ENCODE data around the gene COG5. TPM values are rescaled to one million over a fixed set of nuclear protein-coding genes. Genes with fewer than 3 reads are reported as not detected.

The COG5 gene
- 100 to 1,000 TPM in 1 of 2 donors, 10 to 100 TPM in 1; 50.1 to 102 TPM for total RNA-seq

- no peaks in the 10 kb centered on the region for H3K27me3 ChIP-seq
- peak within 1 kb of the TSS; percentile 80 to 91 for H3K4me3 ChIP-seq
- WGBS, 2 donors = 0% methylated on average over 22 to 55 of the region's 55 CpGs
- peaks cover 48% of the 10 kb centered on the region for H3K4me1 ChIP-seq
- TF ChIP-seq CTCF (IDR thresholded peaks at IDR 0.05) (peak in 1 of 7 experiments; percentile 2), POLR2A (IDR thresholded peaks at IDR 0.05) (peak; percentile 68 to 83 (median 83))
- ATAC-seq (peak; percentile 97), DNase-seq (peak; percentile 85 to 88 (median 86))
- intact Hi-C loops (cut with DNase I) = no loop called here
- H3K9me3 ChIP-seq = no peaks in the 10 kb centered on the region
- no peaks in the 10 kb centered on the region for H3K36me3 ChIP-seq (replicated peaks in 1 of 2; ENCODE audit: insufficient read depth in 1 of 2, low read depth in 2 of 2)
- H3K27ac ChIP-seq = peak within 1 kb of the TSS; percentile 92 to 96 (median 96)
These were observed at the start of gene COG5, which contains the start of gene DUS4L for GRCh38 chr7:107563775-107564552. COG5 (minus strand) TSS chr7:107563920; CDS start chr7:107563896, 24 bp downstream. DUS4L (plus strand) TSS chr7:107563971; CDS start chr7:107567071, 3,100 bp downstream.

- no peak overlapping the region for H3K27ac ChIP-seq
- H3K9me3 ChIP-seq = no peaks in the 10 kb centered on the region
- no peak for ATAC-seq
- H3K4me3 ChIP-seq = no peak overlapping the region
- no peak for DNase-seq
- 90 to 93% methylated on average over 1 of the region's 1 CpG for WGBS, 2 donors
- no peaks in the 10 kb centered on the region for H3K27me3 ChIP-seq
- TF ChIP-seq CTCF (IDR thresholded peaks at IDR 0.05) (no peak), POLR2A (IDR thresholded peaks at IDR 0.05) (no peak)
- H3K4me1 ChIP-seq = peaks cover 5% of the 10 kb centered on the region
- peaks cover 0 to 5% of the 10 kb centered on the region in 2 donors for H3K36me3 ChIP-seq (replicated peaks in 1 of 2; ENCODE audit: insufficient read depth in 1 of 2, low read depth in 2 of 2)
- intact Hi-C loops (cut with DNase I) = no loop called here
These were observed 49.7 kb upstream of the COG5 start for GRCh38 chr7:107613439-107613838.

- WGBS, 2 donors = 90 to 100% methylated on average over 1 of the region's 1 CpG
- intact Hi-C loops (cut with DNase I) = no loop called here
- TF ChIP-seq CTCF (IDR thresholded peaks at IDR 0.05) (no peak), POLR2A (IDR thresholded peaks at IDR 0.05) (no peak)
- H3K4me3 ChIP-seq = no peak overlapping the region
- H3K4me1 ChIP-seq = peaks cover 5% of the 10 kb centered on the region
- H3K36me3 ChIP-seq (replicated peaks in 1 of 2; ENCODE audit: insufficient read depth in 1 of 2, low read depth in 2 of 2) = peaks cover 0 to 5% of the 10 kb centered on the region in 2 donors
- H3K9me3 ChIP-seq = no peaks in the 10 kb centered on the region
- H3K27me3 ChIP-seq = no peaks in the 10 kb centered on the region
- DNase-seq (no peak), ATAC-seq (no peak)
- no peak overlapping the region for H3K27ac ChIP-seq
These were observed 46.6 kb upstream of the COG5 start for GRCh38 chr7:107610323-107610722.

GRCh38 chr7:107609811-107610261, 46.1 kb upstream of the COG5 start:
- H3K27ac ChIP-seq = no peak overlapping the region
- TF ChIP-seq POLR2A (IDR thresholded peaks at IDR 0.05) (no peak), CTCF (IDR thresholded peaks at IDR 0.05) (no peak)
- H3K4me3 ChIP-seq = no peak overlapping the region
- no peak for DNase-seq
- peaks cover 0 to 5% of the 10 kb centered on the region in 2 donors for H3K36me3 ChIP-seq (replicated peaks in 1 of 2; ENCODE audit: insufficient read depth in 1 of 2, low read depth in 2 of 2)
- H3K4me1 ChIP-seq = peaks cover 5% of the 10 kb centered on the region
- H3K9me3 ChIP-seq = no peaks in the 10 kb centered on the region
- WGBS, 2 donors = 45 to 48% methylated on average over 4 of the region's 4 CpGs
- ATAC-seq = no peak
- H3K27me3 ChIP-seq = no peaks in the 10 kb centered on the region
- intact Hi-C loops (cut with DNase I) = no loop called here
